OCI-LY1 (cell line): ENCODE measurements around the gene APBA3.

Experiments
- H2AFZ ChIP-seq: fragments of 200-600 bp; sonication (generic), shearing (Covaris generic); 2 replicates; pipeline ENCODE4 v1.6.0; 2014; ENCODE audit warnings: antibody characterized with exemption, mild to moderate bottlenecking, low read length
- H3F3A ChIP-seq: fragments of 200-600 bp; sonication (generic), shearing (Covaris generic); 2 replicates; pipeline ENCODE4 v1.6.0; 2014; ENCODE audit warnings: mild to moderate bottlenecking, antibody characterized with exemption, low read length, moderate library complexity; ENCODE audit not compliant: insufficient read depth
- H3K27ac ChIP-seq: fragments of 200-600 bp; sonication (generic); 2 replicates; pipeline ENCODE4 v1.5.1; 2014; ENCODE audit warnings: low read length, mixed run types, mild to moderate bottlenecking, low read depth; ENCODE audit not compliant: poor library complexity, severe bottlenecking
- H3K27me3 ChIP-seq: fragments of 200-600 bp; sonication (generic); 2 replicates; pipeline ENCODE4 v1.6.0; 2014; ENCODE audit warnings: antibody characterized with exemption, mild to moderate bottlenecking, low read length, moderate library complexity; ENCODE audit not compliant: insufficient read depth
- H3K36me3 ChIP-seq: fragments of 200-600 bp; sonication (generic); 2 replicates; pipeline ENCODE4 v1.6.1; 2014; ENCODE audit warnings: mild to moderate bottlenecking, antibody characterized with exemption, low read length, moderate library complexity, mixed read lengths; ENCODE audit not compliant: insufficient read depth
- H3K4me1 ChIP-seq: fragments of 200-600 bp; sonication (generic); 2 replicates; pipeline ENCODE4 v1.5.1; 2014; ENCODE audit warnings: mild to moderate bottlenecking, low read length, moderate library complexity; ENCODE audit not compliant: insufficient read depth, severe bottlenecking
- H3K4me2 ChIP-seq: fragments of 200-600 bp; sonication (generic), shearing (Covaris generic); 2 replicates; pipeline ENCODE4 v1.6.1; 2014; ENCODE audit warnings: low read length
- H3K4me3 ChIP-seq: fragments of 200-600 bp; sonication (generic); 2 replicates; pipeline ENCODE4 v1.5.1; 2014; ENCODE audit warnings: low read length, low read depth, mild to moderate bottlenecking, mixed read lengths; ENCODE audit not compliant: poor library complexity, severe bottlenecking
- H3K79me2 ChIP-seq: fragments of 200-600 bp; shearing (Covaris generic); 2 replicates; pipeline ENCODE4 v1.6.1; 2016; ENCODE audit warnings: mixed run types, low read length, mixed read lengths; ENCODE audit not compliant: insufficient read depth
- H3K9ac ChIP-seq: fragments of 200-600 bp; sonication (generic), shearing (Covaris generic); 2 replicates; pipeline ENCODE4 v1.6.1; 2014; ENCODE audit warnings: mild to moderate bottlenecking, low read length, mixed read lengths
- H3K9me2 ChIP-seq: fragments of 200-600 bp; sonication (generic), shearing (Covaris generic); 2 replicates; pipeline ENCODE4 v1.6.1; 2014; ENCODE audit warnings: low read depth, mild to moderate bottlenecking, low read length, mixed read lengths
- H3K9me3 ChIP-seq: fragments of 200-600 bp; shearing (Covaris generic); 2 replicates; pipeline ENCODE4 v1.6.1; 2014; ENCODE audit warnings: low read length, mixed read lengths
- H4K20me1 ChIP-seq: fragments of 200-600 bp; sonication (generic), shearing (Covaris generic); 2 replicates; pipeline ENCODE4 v1.6.0; 2016; ENCODE audit warnings: mild to moderate bottlenecking, low read length; ENCODE audit not compliant: insufficient read depth
- CTCF ChIP-seq: fragments of 200-600 bp; sonication (generic), shearing (Covaris generic); IDR thresholded peaks from 2 replicates; pipeline ENCODE4 v1.5.1; 2017; ENCODE audit warnings: mild to moderate bottlenecking, antibody characterized with exemption, low read length, moderate library complexity, mixed read lengths
- EZH2 ChIP-seq: fragments of 200-600 bp; sonication (generic), shearing (Covaris generic); IDR thresholded peaks from 2 replicates; pipeline ENCODE4 v1.8.0; 2017; ENCODE audit warnings: borderline replicate concordance, mixed run types, mild to moderate bottlenecking, antibody characterized with exemption, low read length, moderate library complexity, mixed read lengths

The APBA3 gene

GRCh38 chr19:3723883-3724282 is 37.6 kb downstream of the APBA3 start:
- no peak overlapping the region for H3K9ac ChIP-seq

GRCh38 chr19:3723110-3723488 is 38.4 kb downstream of the APBA3 start:
- Histone ChIP-seq H3K4me1 (peaks cover 3% of the 10 kb centered on the region), H3K4me2 (no peak overlapping the region), H3F3A (no peaks in the 10 kb centered on the region), H2AFZ (no peak overlapping the region), H3K27ac (no peak overlapping the region), H3K27me3 (peaks cover 4% of the 10 kb centered on the region; the same call in 1 of the 2 replicates), H3K9ac (no peak overlapping the region), H3K9me3 (no peaks in the 10 kb centered on the region), H3K36me3 (no peaks in the 10 kb centered on the region), H4K20me1 (no peaks in the 10 kb centered on the region), H3K9me2 (no peaks in the 10 kb centered on the region), H3K79me2 (no peaks in the 10 kb centered on the region), H3K4me3 (no peak overlapping the region)
- TF ChIP-seq EZH2 = no peak
- no peak for TF ChIP-seq CTCF

More at GRCh38 chr19:3723883-3724282, 37.6 kb downstream of the APBA3 start:
- Histone ChIP-seq H3K79me2 (no peaks in the 10 kb centered on the region), H2AFZ (no peak overlapping the region), H3F3A (no peaks in the 10 kb centered on the region), H3K27ac (no peak overlapping the region), H3K9me3 (no peaks in the 10 kb centered on the region), H3K36me3 (no peaks in the 10 kb centered on the region), H3K9me2 (no peaks in the 10 kb centered on the region), H3K4me2 (no peak overlapping the region), H3K4me1 (peaks cover 3% of the 10 kb centered on the region), H4K20me1 (no peaks in the 10 kb centered on the region), H3K27me3 (peaks cover 4% of the 10 kb centered on the region; the same call in 1 of the 2 replicates), H3K4me3 (no peak overlapping the region)
- TF ChIP-seq CTCF = no peak
- no peak for TF ChIP-seq EZH2

- no peak overlapping the region for H3K9ac ChIP-seq
- no peak overlapping the region for H3K4me2 ChIP-seq
- H3F3A ChIP-seq = no peaks in the 10 kb centered on the region
- H3K9me3 ChIP-seq = no peaks in the 10 kb centered on the region
- peaks cover 3% of the 10 kb centered on the region for H3K4me1 ChIP-seq
- TF ChIP-seq EZH2 = no peak
- TF ChIP-seq CTCF = no peak
- H3K4me3 ChIP-seq = no peak overlapping the region
- no peak overlapping the region for H2AFZ ChIP-seq
- H3K36me3 ChIP-seq = no peaks in the 10 kb centered on the region
- H4K20me1 ChIP-seq = no peaks in the 10 kb centered on the region
- no peak overlapping the region for H3K27ac ChIP-seq
- no peaks in the 10 kb centered on the region for H3K9me2 ChIP-seq
- no peaks in the 10 kb centered on the region for H3K79me2 ChIP-seq
- H3K27me3 ChIP-seq = peaks cover 4% of the 10 kb centered on the region; the same call in 1 of the 2 replicates
These were observed 38.9 kb downstream of the APBA3 start for GRCh38 chr19:3722443-3723109.
